Activated T-cell treated with anti-CD3 and anti-CD28 coated beads, Interleukin-2, amount 50 U/mL, for 24 hours (primary cell): ENCODE measurements around the gene SUPV3L1.
"Not testable (repeated sequence)": the region's sequence is repeated elsewhere in the genome, so short reads cannot be mapped to it uniquely, and the experiment has no call there.

Source experiments
- DNase-seq: peaks from one replicate; pipeline ENCODE4 v3.0.0-alpha.2; 2020
- H3K27ac Mint-ChIP-seq: 2 replicates; pipeline ENCODE4 v1.8.0; 2020; ENCODE audit warnings: mild to moderate bottlenecking, mixed read lengths
- H3K27me3 Mint-ChIP-seq: 2 replicates; pipeline ENCODE4 v1.8.0; 2020; ENCODE audit warnings: mixed read lengths
- H3K36me3 Mint-ChIP-seq: 2 replicates; pipeline ENCODE4 v1.8.0; 2020; ENCODE audit warnings: low read depth, mixed read lengths
- H3K4me1 Mint-ChIP-seq: 2 replicates; pipeline ENCODE4 v1.8.0; 2020; ENCODE audit warnings: low read depth, mixed read lengths
- H3K4me3 Mint-ChIP-seq: 2 replicates; pipeline ENCODE4 v1.8.0; 2020; ENCODE audit warnings: mild to moderate bottlenecking, moderate library complexity, mixed read lengths
- H3K9me3 Mint-ChIP-seq: 2 replicates; pipeline ENCODE4 v1.8.0; 2020; ENCODE audit warnings: mixed read lengths

Gene SUPV3L1

DNA sequence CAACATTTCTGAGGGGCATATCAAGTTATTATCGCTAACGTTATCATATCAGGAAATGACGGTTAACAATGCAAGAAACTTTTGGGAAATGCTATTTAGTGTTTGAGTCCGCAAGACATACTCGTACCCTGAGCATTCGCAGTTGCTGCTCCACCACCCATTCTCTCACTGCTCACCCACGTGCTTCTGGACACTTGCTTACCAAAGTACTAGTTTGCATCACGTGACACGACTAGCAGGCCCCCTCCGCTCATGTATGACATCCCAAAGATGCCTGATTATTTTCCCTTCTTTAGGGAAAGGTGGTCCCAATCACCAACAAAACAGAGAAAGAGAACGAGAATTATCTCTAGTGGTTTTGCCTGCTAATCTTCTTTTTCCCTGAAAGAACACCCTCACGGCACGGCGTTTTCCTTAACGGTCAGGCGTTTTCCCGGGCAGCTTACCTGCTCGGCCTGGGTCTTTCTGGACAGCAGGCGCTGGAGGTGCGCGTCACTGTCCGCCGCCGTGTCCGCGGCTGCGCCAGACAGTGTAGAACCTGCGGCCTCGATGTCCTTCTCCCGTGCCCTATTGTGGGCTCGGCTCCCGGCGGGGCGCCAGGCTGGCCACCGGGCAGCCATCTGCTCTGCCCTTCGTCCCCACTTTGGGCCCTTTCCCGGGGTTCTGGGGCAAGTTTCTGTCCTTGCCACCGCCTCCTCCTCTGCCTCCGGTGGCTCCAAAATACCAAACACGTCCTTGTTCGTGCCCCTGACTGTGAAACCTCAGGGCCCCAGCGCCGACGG lies at the start of gene SUPV3L1:
Gene SUPV3L1 (plus strand): TSS at position 492 of the 782 bp plus-strand sequence. CDS start 58 bp downstream, at position 550.
- H3K4me3 Mint-ChIP-seq: peak within 1 kb of the TSS; percentile 87
- peaks cover 43% of the 10 kb centered on the region for H3K36me3 Mint-ChIP-seq
- H3K9me3 Mint-ChIP-seq: no peaks in the 10 kb centered on the region
- peak within 1 kb of the TSS; percentile 100 for H3K27ac Mint-ChIP-seq
- peak; percentile 94 for DNase-seq
- H3K27me3 Mint-ChIP-seq: no peaks in the 10 kb centered on the region
- H3K4me1 Mint-ChIP-seq: peaks cover 44% of the 10 kb centered on the region

DNA sequence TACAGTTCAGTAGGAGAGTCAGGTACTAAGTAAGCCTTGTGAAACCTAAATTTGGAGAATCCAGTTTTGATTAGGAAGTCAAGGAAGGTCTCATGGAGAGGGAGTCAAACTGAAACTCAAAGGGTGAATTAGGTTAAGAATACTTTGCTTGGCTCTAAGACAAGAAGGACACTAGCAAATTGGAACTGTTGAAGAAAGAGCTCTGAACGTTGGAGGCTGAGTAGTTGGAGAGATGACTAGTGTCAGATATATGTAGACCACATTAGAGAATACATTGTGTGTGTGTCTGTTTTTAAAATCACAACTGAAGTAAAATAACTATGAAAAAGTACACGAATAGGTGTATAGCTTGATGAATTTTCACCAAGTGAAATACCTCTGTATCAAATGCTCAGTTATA lies 49.8 kb upstream of the SUPV3L1 start:
- peaks cover 45% of the 10 kb centered on the region for H3K4me1 Mint-ChIP-seq
- peaks cover 25% of the 10 kb centered on the region for H3K36me3 Mint-ChIP-seq
- no peak overlapping the region for H3K4me3 Mint-ChIP-seq
- DNase-seq: no peak
- H3K27me3 Mint-ChIP-seq: no peaks in the 10 kb centered on the region
- H3K27ac Mint-ChIP-seq: no peak overlapping the region
- no peaks in the 10 kb centered on the region for H3K9me3 Mint-ChIP-seq

DNA sequence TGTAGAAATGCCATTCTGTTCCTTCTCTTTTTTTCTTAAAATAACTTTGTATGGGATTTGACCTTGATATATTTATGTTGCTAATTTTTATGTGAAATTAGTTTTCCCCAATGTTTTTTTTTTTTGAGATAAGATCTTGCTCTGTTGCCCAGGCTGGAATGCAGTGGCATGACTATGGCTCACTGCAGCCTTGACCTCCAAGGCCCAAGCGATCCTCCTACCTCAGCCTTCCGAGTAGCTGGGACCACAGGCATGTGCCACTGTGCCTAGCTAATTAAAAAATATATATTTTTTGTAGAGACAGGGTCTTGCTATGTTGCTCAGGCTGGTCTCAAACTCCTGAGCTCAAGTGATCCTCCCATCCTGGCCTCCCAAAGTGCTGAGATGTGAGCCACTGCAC lies 40.1 kb upstream of the SUPV3L1 start:
- no peaks in the 10 kb centered on the region for H3K27me3 Mint-ChIP-seq
- peaks cover 22% of the 10 kb centered on the region for H3K4me1 Mint-ChIP-seq
- no peak overlapping the region for H3K4me3 Mint-ChIP-seq
- H3K9me3 Mint-ChIP-seq: no peaks in the 10 kb centered on the region
- H3K27ac Mint-ChIP-seq: no peak overlapping the region
- peaks cover 19% of the 10 kb centered on the region for H3K36me3 Mint-ChIP-seq
- no peak for DNase-seq

DNA sequence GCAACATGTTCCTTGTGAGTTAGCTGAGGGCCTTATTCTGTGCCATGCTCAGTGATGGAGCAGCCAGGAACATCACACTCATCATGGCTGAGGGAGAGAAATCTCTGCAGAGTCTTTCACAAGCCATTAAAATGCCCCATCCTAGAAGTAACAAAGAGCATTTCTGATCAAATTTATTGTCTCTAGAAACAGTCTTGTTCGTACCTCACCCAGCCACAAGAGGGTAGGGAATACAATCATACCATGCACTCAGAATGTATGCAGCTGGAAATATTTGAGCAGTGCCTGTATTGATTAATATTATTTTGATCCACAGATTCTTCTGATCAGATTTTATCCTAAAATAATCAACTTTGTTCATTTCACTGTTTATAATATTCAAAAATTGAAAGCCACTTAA lies 38.7 kb upstream of the SUPV3L1 start:
- H3K4me3 Mint-ChIP-seq: no peak overlapping the region
- peaks cover 11% of the 10 kb centered on the region for H3K36me3 Mint-ChIP-seq
- H3K4me1 Mint-ChIP-seq: peaks cover 29% of the 10 kb centered on the region
- no peak for DNase-seq
- H3K27ac Mint-ChIP-seq: peak overlapping the region; percentile 36
- H3K9me3 Mint-ChIP-seq: no peaks in the 10 kb centered on the region
- no peaks in the 10 kb centered on the region for H3K27me3 Mint-ChIP-seq

DNA sequence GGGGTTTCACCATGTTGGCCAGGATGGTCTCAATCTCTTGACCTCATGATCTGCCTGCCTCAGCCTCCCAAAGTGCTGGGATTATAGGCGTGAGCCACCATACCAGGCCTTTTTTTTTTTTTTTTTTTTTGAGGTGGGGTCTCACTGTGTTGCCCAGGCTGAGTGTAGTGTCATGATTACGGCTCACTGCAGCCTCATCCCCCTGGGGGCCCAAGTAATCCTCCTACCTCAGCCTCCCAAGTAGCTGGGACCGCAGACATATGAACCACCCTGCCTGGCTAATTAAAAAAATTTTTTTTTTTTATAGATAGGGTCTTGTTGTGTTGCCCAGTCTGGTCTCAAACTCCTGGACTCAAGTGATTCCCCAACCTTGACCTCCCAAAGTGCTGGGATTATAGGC lies 38.0 kb upstream of the SUPV3L1 start:
- H3K36me3 Mint-ChIP-seq, H3K27ac Mint-ChIP-seq, H3K9me3 Mint-ChIP-seq, H3K27me3 Mint-ChIP-seq, H3K4me3 Mint-ChIP-seq, DNase-seq: not testable (repeated sequence)
- peaks cover 36% of the 10 kb centered on the region for H3K4me1 Mint-ChIP-seq

DNA sequence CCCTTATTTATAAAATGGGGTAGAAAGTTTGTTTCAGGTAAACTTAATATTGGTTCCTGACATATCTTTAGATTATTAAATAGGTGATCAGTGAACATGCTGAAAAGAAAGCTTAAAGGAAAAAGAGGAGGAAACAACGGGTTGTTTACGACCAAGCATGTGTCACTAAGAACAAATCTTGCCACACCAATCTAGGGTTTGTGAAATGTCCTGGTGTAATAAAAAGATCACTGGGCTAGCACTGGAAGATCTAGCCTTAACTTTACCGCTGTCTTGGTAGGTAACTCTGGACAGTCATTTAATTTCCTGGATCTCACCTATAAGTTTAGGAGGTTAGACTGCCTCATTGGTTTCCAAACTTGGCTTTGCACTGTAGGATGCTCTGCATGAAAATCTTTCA lies 37.1 kb upstream of the SUPV3L1 start:
- Mint-ChIP-seq H3K4me3 (no peak overlapping the region), H3K9me3 (no peaks in the 10 kb centered on the region), H3K27me3 (no peaks in the 10 kb centered on the region), H3K27ac (no peak overlapping the region), H3K36me3 (peaks cover 3% of the 10 kb centered on the region), H3K4me1 (peaks cover 36% of the 10 kb centered on the region)
- no peak for DNase-seq

DNA sequence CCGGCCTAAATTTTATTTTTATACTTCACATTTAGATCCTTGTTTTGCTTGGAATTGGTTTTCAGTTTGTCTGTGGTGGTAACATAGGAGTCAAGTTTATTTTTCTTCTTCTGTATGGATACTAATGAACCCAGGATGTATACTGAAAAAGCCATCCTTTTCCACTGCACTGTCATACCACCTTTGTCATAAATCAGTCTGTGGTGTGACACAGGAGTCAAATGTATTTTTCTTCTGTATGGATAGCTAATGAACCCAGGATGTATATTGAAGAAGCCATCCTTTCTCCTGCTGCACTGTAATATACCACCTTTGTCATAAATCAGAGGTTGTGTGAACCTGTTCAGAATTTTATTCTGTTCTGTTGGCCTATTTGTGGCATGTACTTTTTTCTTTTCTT lies 34.7 kb upstream of the SUPV3L1 start:
- H3K27ac Mint-ChIP-seq: no peak overlapping the region
- DNase-seq: no peak
- no peaks in the 10 kb centered on the region for H3K9me3 Mint-ChIP-seq
- no peak overlapping the region for H3K4me3 Mint-ChIP-seq
- peaks cover 10% of the 10 kb centered on the region for H3K36me3 Mint-ChIP-seq
- H3K4me1 Mint-ChIP-seq: peaks cover 41% of the 10 kb centered on the region
- H3K27me3 Mint-ChIP-seq: no peaks in the 10 kb centered on the region

DNA sequence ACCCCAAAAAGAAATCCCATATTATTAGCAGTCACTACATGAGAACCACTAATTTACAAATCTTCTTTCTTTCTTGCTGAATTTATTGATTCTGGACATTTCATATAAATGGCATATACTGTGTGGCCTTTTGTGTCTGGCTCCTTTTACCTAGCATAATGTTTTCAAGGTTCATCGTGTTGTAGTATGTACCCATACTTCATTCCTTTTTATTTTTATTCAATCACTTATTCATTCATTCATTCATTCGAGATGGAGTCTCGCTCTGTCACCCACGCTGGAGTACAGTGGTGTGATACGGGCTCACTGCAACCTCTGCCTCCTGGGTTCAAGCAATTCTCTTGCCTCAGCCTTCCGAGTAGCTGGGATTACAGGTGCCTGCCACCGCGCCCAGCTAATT lies 34.2 kb upstream of the SUPV3L1 start:
- Mint-ChIP-seq H3K27ac (no peak overlapping the region), H3K4me1 (peaks cover 45% of the 10 kb centered on the region), H3K36me3 (peaks cover 10% of the 10 kb centered on the region), H3K9me3 (no peaks in the 10 kb centered on the region), H3K4me3 (no peak overlapping the region), H3K27me3 (no peaks in the 10 kb centered on the region)
- no peak for DNase-seq

DNA sequence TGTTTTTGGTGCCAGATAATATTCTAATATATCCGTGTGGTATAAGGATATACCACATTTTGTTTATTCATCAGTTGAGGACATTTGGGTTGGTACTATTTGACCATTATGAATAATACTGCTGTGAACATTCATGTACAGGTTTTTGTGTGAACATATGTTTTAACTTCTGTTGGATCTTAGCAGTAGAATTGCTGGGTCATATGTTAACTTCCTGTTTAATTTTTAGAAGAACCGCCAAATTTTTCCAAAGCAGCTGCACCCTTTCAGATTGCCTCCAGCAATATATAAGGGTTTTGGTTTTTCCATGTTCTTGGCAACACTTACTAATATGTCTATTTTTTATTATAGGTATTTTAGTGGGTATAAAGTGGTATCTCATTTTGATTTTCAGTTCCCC lies 33.3 kb upstream of the SUPV3L1 start:
- H3K27me3 Mint-ChIP-seq: no peaks in the 10 kb centered on the region
- H3K27ac Mint-ChIP-seq: peak overlapping the region; percentile 58
- DNase-seq: no peak
- H3K4me1 Mint-ChIP-seq: peaks cover 44% of the 10 kb centered on the region
- H3K36me3 Mint-ChIP-seq: peaks cover 10% of the 10 kb centered on the region
- no peaks in the 10 kb centered on the region for H3K9me3 Mint-ChIP-seq
- no peak overlapping the region for H3K4me3 Mint-ChIP-seq

DNA sequence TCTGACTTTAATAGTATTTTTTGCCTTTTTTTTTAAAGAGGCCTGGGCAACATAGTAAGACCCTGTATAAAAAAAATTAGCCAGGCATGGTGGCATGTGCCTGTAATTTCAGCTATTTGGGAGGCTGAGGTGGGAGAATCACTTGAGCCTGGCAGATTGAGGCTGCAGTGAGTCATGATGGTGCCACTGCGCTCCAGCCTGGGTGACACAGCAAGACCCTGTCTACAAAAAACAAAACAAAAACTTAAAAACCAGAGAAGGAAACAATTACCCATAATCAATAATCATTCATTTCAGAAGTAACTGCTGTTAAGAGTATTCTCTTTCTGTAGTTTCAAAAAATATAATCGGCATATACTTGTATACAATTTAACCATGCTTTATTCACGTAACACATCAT lies 28.1 kb upstream of the SUPV3L1 start:
- Mint-ChIP-seq H3K27ac (peak overlapping the region; percentile 8), H3K36me3 (peaks cover 9% of the 10 kb centered on the region), H3K27me3 (no peaks in the 10 kb centered on the region), H3K9me3 (no peaks in the 10 kb centered on the region), H3K4me3 (no peak overlapping the region), H3K4me1 (peaks cover 35% of the 10 kb centered on the region)
- DNase-seq: no peak

DNA sequence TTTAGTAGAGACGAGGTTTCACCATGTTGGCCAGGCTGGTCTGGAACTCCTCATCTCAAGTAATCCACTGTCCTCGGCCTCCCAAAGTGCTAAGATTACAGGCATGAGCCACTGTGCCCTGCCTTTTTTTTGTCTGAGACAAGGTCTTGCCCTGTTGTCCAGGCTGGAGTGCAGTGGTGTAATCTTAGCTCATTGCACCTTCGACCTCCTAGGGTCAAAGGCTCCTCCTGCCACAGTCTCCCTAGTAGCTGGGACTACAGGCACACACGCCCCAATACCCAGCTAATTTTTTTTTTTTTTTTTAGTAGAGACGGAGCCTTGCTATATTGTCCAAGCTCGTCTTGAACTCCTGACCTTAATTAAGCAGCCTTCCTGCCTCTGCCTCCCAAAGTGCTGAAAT lies 26.8 kb upstream of the SUPV3L1 start:
- Mint-ChIP-seq H3K4me3 (no peak overlapping the region), H3K27ac (no peak overlapping the region), H3K4me1 (peaks cover 28% of the 10 kb centered on the region)

DNA sequence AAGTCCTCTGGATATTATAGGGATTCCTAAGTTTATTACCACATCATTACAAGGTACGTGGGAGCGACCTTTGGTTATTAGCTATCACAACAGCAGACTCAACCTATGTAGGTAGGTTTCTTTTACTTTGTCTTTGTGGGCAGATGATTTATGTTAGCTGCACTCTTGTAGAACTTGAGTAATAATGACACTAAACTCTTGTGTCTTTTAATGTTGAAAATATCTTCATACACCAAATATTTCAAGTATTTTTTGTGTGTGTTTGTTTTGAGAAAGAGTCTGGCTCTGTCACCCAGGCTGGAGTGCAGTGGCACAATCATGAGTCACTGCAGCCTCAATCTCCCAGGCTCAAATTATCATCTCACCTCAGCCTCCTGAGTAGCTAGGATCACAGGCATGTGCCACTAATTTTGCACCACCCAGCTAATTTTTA lies 19.2 kb upstream of the SUPV3L1 start:
- Mint-ChIP-seq H3K4me3 (no peak overlapping the region), H3K27ac (peak overlapping the region; percentile 67), H3K36me3 (peaks cover 59% of the 10 kb centered on the region), H3K9me3 (no peaks in the 10 kb centered on the region), H3K27me3 (no peaks in the 10 kb centered on the region), H3K4me1 (peaks cover 2% of the 10 kb centered on the region)
- DNase-seq: no peak

More for the DNA sequence above, 26.8 kb upstream of the SUPV3L1 start:
- Mint-ChIP-seq H3K9me3 (no peaks in the 10 kb centered on the region), H3K27me3 (no peaks in the 10 kb centered on the region), H3K36me3 (peaks cover 20% of the 10 kb centered on the region)
- DNase-seq: no peak

DNA sequence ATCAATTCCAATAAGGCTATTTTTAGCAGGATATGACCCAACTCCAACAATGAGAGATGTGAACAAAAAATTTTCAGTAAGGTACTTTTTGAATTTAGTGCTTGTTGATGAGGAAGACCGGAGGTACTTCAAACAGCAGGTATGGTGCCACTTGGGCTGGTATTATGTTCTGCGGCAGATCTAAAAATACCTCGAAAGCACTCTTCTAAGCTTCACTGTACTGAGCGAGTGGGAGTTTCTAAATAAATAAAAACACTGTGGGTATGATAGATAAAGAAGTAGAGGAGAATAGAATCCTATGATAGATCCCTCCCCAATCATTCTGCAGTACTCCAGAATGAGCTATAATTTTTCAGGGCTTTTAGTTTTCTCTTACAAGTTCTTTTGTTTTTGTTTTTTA lies 11.5 kb upstream of the SUPV3L1 start:
- Mint-ChIP-seq H3K36me3 (peaks cover 64% of the 10 kb centered on the region), H3K4me1 (peaks cover 4% of the 10 kb centered on the region), H3K27ac (no peak overlapping the region), H3K27me3 (no peaks in the 10 kb centered on the region), H3K4me3 (no peak overlapping the region), H3K9me3 (no peaks in the 10 kb centered on the region)
- no peak for DNase-seq

DNA sequence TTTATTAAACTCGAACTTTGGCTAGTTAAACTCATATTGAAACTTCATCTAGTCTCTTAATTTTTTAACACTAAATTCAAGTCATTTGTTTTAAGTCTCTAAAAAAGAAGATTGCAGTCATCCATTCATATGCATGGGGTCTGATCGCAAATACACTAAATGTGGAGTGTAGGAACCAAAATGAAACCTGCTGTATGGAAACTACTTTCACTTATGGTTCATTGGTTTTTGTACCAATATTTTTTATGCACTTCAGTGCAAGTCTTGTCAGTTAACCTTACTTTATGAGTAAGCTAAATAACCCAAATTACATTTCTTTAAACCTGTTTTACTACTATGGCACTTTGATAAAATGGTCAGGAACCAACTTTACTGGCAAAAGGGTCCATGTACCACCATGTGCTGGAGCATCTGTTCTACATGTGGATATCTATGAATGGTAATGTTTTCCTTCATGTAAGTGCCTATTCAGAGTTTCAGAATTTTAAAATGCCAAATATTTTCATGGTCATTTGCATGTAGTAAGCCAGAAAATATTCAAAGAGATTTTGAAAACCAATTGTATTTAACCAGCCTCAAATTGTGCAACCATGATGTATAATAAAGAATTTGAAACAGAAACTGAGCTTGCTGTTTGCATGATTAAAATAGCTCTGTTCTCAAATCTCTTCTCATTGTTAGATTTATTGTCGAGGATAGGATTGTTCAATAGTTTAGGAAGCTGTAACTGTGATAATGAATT lies 7.6 kb upstream of the SUPV3L1 start:
- Mint-ChIP-seq H3K4me3 (no peak overlapping the region), H3K27me3 (no peaks in the 10 kb centered on the region), H3K4me1 (peaks cover 4% of the 10 kb centered on the region), H3K9me3 (no peaks in the 10 kb centered on the region), H3K36me3 (peaks cover 45% of the 10 kb centered on the region), H3K27ac (peak overlapping the region; percentile 69)
- DNase-seq: no peak

DNA sequence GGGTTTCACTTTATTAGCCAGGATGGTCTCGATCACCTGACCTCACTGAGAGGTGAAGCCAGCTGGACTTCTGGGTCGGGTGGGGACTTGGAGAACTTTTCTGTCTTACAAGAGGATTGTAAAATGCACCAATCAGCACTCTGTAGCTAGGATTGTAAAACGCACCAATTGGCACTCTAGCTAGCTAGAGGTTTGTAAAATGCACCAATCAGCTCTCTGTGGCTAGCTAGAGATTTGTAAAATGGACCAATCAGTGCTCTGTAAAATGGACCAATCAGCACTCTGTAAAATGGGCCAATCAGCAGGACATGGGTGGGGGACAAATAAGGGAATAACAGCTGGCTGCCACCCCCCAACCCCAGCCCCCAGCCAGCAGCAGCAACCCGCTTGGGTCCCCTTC lies 4.7 kb upstream of the SUPV3L1 start:
- not testable (repeated sequence) for H3K4me3 Mint-ChIP-seq, H3K27me3 Mint-ChIP-seq, DNase-seq, H3K27ac Mint-ChIP-seq, H3K9me3 Mint-ChIP-seq
- Mint-ChIP-seq H3K36me3 (peaks cover 38% of the 10 kb centered on the region), H3K4me1 (peaks cover 18% of the 10 kb centered on the region)
